ENCODE data around the gene TELO2. TPM values are rescaled to one million over a fixed set of nuclear protein-coding genes. Genes with fewer than 3 reads are reported as not detected.

The TELO2 gene
- total RNA-seq, 1 experiment from 2014 or later, result 85.4 TPM

GRCh38 chr16:1451702-1452392 is 41.3 kb upstream of the TELO2 start:
- no peaks in the 10 kb centered on the region for H3K9me3 Mint-ChIP-seq (ENCODE audit: low read depth, unreplicated experiment)
- no peak for DNase-seq
- intact Hi-C loops (cut with micrococcal nuclease; ENCODE audit: unreplicated experiment), result no loop called here
- peaks cover 48% of the 10 kb centered on the region for H3K36me3 Mint-ChIP-seq (ENCODE audit: insufficient read depth, unreplicated experiment)
- CTCF ChIA-PET, result no interaction called here
- no TSS peak for BruUV-seq (replicated peaks)
- TF ChIP-seq CTCF (IDR thresholded peaks at IDR 0.05; ENCODE audit: unreplicated experiment), result no peak
- no peak overlapping the region for H3K4me3 Mint-ChIP-seq (ENCODE audit: low read depth, unreplicated experiment)
- no peak overlapping the region for H3K27ac Mint-ChIP-seq (ENCODE audit: unreplicated experiment)
- H3K27me3 Mint-ChIP-seq (ENCODE audit: unreplicated experiment), result no peaks in the 10 kb centered on the region
- H3K4me1 Mint-ChIP-seq (ENCODE audit: low read depth, unreplicated experiment), result no peaks in the 10 kb centered on the region

GRCh38 chr16:1452530-1452929 is 40.6 kb upstream of the TELO2 start:
- DNase-seq, result no peak
- no peak overlapping the region for H3K27ac Mint-ChIP-seq (ENCODE audit: unreplicated experiment)
- no peaks in the 10 kb centered on the region for H3K9me3 Mint-ChIP-seq (ENCODE audit: low read depth, unreplicated experiment)
- no peak overlapping the region for H3K4me3 Mint-ChIP-seq (ENCODE audit: low read depth, unreplicated experiment)
- no peak for TF ChIP-seq CTCF (IDR thresholded peaks at IDR 0.05; ENCODE audit: unreplicated experiment)
- H3K36me3 Mint-ChIP-seq (ENCODE audit: insufficient read depth, unreplicated experiment), result peaks cover 48% of the 10 kb centered on the region
- H3K27me3 Mint-ChIP-seq (ENCODE audit: unreplicated experiment), result no peaks in the 10 kb centered on the region
- BruUV-seq (replicated peaks), result no TSS peak
- intact Hi-C loops (cut with micrococcal nuclease; ENCODE audit: unreplicated experiment), result no loop called here
- no peaks in the 10 kb centered on the region for H3K4me1 Mint-ChIP-seq (ENCODE audit: low read depth, unreplicated experiment)
- CTCF ChIA-PET, result no interaction called here

- intact Hi-C loops (cut with micrococcal nuclease; ENCODE audit: unreplicated experiment), result no loop called here
Observed at GRCh38 chr16:1453316-1453715, 39.8 kb upstream of the TELO2 start.

GRCh38 chr16:1454561-1454960 is 38.6 kb upstream of the TELO2 start:
- DNase-seq, result no peak
- BruUV-seq (replicated peaks), result no TSS peak
- no peaks in the 10 kb centered on the region for H3K27me3 Mint-ChIP-seq (ENCODE audit: unreplicated experiment)
- TF ChIP-seq CTCF (IDR thresholded peaks at IDR 0.05; ENCODE audit: unreplicated experiment), result no peak
- no peaks in the 10 kb centered on the region for H3K9me3 Mint-ChIP-seq (ENCODE audit: low read depth, unreplicated experiment)
- no peak overlapping the region for H3K27ac Mint-ChIP-seq (ENCODE audit: unreplicated experiment)
- no peak overlapping the region for H3K4me3 Mint-ChIP-seq (ENCODE audit: low read depth, unreplicated experiment)
- intact Hi-C loops (cut with micrococcal nuclease; ENCODE audit: unreplicated experiment), result no loop called here
- H3K36me3 Mint-ChIP-seq (ENCODE audit: insufficient read depth, unreplicated experiment), result peaks cover 42% of the 10 kb centered on the region
- no peaks in the 10 kb centered on the region for H3K4me1 Mint-ChIP-seq (ENCODE audit: low read depth, unreplicated experiment)
- CTCF ChIA-PET, result interaction anchor here (0.6 to 1.2 kb wide), 2 partner anchors 10 to 14 kb away, joined by 4 to 7 read pairs; partner anchors contain the start of gene CCDC154

More at GRCh38 chr16:1453316-1453715, 39.8 kb upstream of the TELO2 start:
- no peaks in the 10 kb centered on the region for H3K27me3 Mint-ChIP-seq (ENCODE audit: unreplicated experiment)
- H3K9me3 Mint-ChIP-seq (ENCODE audit: low read depth, unreplicated experiment), result no peaks in the 10 kb centered on the region
- H3K27ac Mint-ChIP-seq (ENCODE audit: unreplicated experiment), result no peak overlapping the region
- no peak overlapping the region for H3K4me3 Mint-ChIP-seq (ENCODE audit: low read depth, unreplicated experiment)
- no TSS peak for BruUV-seq (replicated peaks)
- no peak for DNase-seq
- H3K36me3 Mint-ChIP-seq (ENCODE audit: insufficient read depth, unreplicated experiment), result peaks cover 48% of the 10 kb centered on the region
- no peak for TF ChIP-seq CTCF (IDR thresholded peaks at IDR 0.05; ENCODE audit: unreplicated experiment)
- CTCF ChIA-PET, result no interaction called here
- no peaks in the 10 kb centered on the region for H3K4me1 Mint-ChIP-seq (ENCODE audit: low read depth, unreplicated experiment)
